UCSD-AML1 (cell line): ENCODE data around the gene LAMTOR2.
A peak's percentile ranks its signal among the peaks of the same experiment; 100 is the strongest.
"Not testable (repeated sequence)": the region's sequence is repeated elsewhere in the genome, so short reads cannot be mapped to it uniquely, and the experiment has no call there.

Experiments used
- DNase-seq: peaks from one replicate; lab custom pipeline; 2025; ENCODE audit not compliant: unreplicated experiment; lab: John Stamatoyannopoulos, UW

The LAMTOR2 gene

DNA sequence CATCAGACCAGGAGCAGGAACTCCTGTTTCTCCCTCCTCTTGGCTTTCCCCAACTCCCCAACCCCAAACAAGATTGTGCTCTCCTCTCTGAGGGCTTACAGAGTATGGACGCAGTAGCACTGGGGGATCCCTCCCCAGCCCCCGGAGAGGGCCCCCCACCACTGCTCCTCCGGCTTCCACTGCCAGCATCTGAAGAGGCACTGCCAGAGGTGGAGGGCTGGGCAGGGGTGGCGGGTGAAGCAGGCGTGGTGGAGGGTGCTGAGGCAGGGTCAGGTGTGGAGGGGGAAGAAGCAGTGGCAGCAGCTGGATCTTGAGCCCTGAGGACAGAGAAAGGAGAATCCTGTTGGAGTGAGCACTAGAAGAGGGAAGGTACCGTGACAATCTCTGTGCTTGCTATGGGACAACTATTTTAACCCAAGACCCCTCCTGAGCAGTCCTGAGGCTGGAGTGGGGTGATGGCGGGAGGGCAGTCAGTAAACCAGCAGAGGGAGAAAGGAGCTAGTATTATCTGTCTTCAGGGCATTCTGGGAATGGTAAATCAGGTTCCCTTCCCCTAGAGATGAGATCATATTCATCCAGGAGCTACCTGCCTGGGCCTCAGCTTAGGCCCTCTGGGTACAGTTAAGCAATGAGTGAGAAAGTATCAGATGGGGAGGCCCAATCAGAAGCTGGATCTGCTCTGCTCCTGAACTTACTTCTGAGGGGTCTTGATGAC, 3.4 kb upstream of the LAMTOR2 start:
- no peak for DNase-seq

DNA sequence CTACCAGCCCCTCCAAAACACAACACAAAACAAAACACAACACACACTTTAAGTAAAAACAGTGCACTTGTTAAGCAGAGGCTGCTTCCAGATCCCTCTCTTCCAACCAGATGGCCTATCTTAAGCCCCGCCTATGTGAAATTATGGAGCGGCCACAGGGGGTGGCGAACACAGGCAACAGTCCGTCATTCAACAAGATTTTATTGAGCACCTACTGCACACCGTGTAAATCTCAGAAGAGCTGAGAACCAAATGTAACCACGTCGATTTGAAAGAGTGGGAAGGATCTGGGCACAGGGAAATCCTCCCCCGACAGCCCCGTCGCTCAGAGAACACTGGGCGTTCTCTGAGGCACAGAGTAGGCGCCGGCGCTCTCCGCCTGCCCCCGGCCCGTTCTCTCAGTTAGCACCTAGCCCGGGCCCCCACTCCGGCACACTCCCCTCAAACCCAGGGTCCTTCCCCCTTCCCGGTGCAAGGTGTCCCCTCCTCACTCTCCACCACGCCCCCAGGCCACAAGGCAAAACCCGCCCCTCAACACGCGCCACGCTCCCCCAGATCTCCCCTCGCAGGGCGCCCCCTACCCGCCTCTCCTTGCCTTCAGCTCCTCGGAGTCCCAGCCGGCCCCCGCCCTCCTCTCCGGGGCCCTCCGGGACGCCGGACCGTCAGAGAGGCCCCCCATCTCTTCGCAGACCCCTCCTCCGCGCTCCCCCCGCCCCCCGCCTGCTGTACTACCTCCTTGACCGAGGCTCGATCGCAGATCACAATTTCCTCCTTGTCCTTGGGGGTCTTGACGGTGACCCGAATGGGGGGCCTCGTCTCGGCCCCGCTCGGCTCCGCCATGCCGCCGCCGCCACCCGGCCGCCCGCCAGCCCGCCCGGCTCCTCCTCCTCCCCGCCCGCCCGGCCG, 1.5 kb upstream of the LAMTOR2 start:
- DNase-seq, result peak; percentile 82

DNA sequence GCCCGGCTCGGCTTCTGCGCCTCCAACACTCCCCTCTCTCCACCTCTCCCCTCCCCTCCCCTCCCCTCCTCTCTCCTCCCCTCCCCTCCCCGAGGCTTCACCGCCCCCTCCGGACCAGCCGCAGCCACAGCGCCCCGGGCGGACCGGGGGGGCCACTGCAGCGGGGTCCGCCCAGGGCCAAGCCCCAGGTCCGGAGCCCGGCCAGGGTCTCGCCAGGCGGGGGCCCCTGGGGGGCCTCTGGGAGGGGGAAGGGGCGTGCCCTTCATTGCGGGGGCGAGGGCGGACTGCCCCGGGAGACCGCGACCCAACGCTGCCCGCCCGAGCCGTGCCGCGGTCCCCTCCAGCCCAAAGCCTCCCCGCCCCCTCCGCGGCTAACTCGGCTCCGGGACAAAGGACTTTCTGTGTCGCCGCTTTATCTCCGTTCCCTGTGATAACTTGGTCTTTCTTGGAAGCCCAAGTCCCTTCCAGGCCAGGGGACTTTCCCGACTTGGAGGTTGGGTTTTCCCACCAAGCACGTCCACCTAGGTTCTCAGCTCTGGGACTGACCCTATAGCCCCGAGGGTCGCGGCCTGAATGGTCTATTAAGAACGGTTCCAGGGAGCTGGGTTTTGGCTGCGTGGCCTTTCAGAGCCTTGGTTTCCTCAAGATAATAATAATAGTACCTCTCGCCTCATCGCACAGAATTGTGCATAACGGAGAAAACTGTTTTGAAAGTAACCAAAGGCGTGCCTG, 648 bp upstream of the LAMTOR2 start, which contains the start of gene UBQLN4:
Gene UBQLN4 (minus strand): TSS at position 31 of the 732 bp plus-strand sequence. CDS start 97 bp downstream, outside the sequence.
- peak; percentile 91 for DNase-seq

DNA sequence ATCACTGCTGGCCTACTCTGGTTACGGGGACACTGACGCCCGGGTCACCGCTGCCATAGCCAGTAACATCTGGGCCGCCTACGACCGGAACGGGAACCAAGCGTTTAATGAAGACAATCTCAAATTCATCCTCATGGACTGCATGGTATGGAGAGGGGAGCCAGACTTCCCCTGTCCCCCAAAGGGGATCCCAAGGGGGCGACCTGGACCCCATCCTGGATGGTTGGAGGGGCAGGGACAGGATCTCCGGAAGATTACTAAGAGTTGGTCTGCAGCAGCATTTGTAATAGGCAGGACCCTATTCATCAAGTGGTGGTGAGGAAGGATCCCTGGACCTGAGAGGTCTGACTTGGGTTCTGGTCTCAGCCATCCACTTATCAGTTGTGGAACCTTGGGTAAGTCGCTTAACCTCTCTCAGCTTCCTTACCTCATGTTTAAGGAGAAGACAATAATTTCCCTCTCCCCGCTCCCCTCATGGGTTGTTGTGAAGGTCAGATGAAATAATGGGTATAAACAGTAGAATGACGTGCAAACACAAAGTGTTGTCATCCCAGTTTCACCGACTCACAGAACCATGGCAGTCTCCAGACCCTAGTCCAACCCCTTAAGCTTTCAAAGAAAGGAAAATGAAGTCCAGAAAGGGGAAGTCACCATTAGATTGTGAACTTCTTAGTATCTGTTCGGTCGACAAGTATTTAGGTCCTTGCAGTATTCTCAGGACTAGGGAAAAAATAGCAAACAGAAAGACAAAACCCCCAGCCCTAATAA, 883 bp downstream of the LAMTOR2 start:
- DNase-seq, result no peak

DNA sequence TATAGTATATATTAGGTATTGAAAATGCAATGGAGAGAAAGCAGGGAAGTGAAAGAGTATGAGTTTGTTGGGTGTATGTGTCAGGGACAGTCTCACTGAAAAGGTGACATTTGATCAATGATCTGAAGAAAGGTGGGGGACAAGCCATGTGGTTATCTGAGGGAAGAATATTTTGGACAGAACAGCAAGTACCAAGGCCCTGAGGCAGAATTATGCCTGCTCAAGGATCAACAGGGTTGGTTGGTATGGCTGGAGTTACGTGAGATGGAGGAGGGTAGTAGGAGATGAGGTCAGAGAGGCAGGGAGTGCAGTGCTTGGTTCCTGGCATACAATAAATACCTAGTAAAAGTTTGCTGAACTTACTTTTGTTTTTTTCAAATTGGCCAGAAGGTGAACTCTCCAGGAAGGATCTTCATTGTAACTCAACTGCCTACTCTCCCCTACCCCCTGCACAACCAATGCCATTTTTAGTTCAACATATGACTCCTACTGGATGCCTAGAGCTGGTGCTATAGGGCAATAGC, 1.8 kb downstream of the LAMTOR2 start:
- DNase-seq, result no peak

DNA sequence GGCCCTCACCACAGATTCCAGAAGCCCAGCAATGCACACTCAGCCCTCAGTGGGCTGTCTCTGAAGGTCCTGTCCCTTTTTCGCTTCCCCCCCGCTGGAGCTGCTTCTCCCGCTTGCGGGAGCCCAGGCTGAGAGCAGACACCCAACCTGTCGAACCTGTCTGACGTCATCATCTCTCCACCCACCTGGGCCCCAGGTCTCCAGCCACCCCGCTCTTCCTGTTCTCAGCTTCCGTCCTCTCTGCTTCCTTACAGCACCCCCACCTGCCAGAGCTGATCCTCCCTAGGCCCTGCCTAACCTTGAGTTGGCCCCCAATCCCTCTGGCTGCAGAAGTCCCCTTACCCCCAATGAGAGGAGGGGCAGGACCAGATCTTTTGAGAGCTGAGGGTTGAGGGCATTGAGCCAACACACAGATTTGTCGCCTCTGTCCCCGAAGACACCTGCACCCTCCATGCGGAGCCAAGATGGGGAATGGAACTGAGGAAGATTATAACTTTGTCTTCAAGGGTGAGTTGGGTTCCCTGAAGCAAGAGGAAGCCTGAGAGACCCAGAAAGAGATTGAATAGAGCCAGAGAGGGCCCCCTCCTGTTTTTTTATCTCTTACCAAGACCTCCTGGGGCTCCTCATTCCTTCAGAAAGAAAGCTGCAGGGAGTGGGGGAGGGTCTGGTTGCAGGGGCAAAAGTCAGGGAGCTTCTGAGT, 6.5 kb downstream of the LAMTOR2 start, which contains the start of gene RAB25:
Gene RAB25 (plus strand): TSS at position 224 of the 700 bp plus-strand sequence. CDS start 241 bp downstream, at position 465.
- no peak for DNase-seq

DNA sequence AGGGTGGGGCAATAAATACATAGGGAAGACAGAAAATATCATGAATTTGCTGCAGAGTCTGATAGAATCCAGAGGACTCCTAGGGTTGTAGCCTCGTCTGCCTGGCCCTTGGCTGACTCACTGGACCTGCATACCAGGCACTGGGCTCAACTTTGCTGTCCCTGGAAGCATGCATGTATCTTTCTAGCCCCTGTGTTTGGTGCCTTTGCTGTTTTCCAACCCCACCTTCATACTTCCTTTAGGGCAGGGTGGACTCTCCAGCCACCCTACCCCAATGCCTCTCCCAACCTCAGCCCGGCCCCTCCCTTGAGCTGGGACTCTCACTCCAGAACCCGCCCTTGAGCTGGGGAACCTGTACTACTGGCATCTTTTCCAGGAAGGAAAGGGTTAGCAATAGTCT, 7.6 kb downstream of the LAMTOR2 start:
- no peak for DNase-seq

DNA sequence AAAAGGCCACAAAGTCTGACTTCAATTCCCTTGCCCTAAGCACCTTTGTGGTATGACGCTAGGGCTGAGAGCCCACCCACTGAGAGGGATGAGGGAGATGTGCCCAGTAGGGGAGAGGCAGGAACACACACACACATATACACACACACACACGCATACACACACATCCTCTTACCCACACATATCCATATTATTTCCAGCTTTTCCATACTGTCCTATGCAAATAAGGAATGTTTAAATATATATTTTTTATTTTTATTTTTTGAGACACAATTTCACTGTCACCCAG, 9.4 kb downstream of the LAMTOR2 start:
- no peak for DNase-seq

DNA sequence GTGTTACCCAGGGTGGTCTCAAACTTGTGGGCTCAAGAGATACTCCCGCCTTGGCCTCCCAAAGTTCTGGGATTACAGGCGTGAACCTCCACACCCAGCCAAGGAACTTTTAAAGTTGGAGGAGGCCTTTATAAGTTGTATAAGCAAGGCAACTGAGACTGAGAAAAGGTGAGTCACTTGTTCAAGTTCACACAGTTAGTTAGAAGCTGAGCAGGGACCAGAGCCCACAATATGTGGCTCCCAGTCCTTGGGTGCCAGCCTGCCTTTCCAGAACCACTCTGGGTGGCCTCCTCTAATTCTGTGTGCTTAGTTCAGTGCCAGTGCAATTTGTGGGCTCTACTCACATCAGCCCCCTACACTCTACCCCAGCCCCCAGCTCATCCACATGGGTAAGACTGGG, 10.0 kb downstream of the LAMTOR2 start:
- no peak for DNase-seq

DNA sequence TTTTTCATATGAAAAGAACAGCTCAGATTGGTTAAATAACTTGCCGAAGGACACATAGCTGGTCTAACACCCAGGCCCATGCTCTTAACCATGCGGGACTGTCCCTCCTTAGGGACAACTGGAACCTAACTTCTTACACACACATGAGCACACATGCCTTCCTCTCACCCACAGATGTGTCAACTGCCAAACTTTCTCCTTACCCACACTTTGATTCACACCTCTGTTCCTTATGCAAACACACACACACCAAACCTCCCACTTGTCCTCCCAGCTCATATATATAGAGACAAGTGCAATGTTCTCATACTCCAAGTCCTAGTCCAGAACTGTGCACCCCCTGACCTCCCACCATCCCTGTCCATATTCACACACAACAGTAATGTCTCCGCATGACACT, 10.6 kb downstream of the LAMTOR2 start:
- no peak for DNase-seq

DNA sequence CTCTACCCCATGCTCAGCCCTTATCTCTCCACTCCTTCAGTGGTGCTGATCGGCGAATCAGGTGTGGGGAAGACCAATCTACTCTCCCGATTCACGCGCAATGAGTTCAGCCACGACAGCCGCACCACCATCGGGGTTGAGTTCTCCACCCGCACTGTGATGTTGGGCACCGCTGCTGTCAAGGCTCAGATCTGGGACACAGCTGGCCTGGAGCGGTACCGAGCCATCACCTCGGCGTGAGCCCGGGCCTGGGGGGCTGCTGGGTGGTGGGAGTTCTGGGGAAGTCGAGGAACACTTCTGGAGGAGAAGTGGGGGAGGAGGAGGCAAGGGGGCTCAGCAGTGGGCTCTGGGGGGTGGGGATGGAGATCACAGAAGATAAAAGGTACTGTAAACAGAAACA, 11.3 kb downstream of the LAMTOR2 start:
- DNase-seq, result no peak

DNA sequence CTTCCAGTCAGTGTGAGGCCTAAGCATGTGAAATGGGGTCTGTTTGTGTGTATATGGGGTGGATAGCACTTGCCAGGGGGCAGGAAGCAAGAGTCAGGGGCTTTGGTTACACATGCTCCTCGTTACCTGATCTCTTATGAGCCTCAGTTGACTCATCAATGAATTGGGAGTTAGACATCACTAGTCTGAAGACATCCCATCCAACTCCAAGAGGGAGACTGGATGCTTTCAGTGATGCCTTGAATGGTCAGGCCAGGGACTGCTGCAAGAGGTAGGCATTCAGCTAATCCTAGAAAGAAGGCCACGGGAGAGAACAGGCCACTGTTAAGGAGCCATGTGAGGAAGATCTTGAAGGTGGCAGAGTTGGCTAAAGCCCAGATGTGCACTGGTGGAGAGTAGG, 12.7 kb downstream of the LAMTOR2 start:
- no peak for DNase-seq

DNA sequence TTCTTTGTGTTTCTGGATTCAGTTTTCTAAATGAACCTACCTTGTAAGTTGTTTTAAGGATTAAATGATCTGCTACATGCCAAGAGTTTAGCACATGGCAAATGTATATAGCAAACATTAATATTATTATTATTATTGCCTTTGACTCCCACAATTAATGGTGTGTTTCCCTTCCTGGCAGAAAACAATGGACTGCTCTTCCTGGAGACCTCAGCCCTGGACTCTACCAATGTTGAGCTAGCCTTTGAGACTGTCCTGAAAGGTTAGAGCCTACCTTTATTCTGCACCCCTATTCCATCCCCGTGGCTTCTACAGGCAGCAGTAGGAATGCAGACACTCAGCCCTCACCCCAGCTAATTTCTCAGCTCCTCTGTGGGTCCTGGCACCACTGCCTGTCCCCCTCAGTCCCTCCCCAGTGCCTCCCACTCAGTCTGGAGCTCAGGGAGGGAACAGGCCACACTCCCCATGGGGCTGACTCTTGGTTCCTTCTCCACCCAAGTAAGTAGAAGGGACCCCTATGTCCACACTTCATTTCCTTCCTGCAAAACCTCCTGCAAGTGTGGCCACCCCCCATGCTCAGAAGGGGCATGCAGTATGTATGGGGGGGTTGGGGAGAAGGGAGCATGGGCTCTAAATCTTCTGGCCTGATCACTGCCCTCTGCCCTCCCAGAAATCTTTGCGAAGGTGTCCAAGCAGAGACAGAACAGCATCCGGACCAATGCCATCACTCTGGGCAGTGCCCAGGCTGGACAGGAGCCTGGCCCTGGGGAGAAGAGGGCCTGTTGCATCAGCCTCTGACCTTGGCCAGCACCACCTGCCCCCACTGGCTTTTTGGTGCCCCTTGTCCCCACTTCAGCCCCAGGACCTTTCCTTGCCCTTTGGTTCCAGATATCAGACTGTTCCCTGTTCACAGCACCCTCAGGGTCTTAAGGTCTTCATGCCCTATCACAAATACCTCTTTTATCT, 15.2 kb downstream of the LAMTOR2 start:
- DNase-seq, result no peak

DNA sequence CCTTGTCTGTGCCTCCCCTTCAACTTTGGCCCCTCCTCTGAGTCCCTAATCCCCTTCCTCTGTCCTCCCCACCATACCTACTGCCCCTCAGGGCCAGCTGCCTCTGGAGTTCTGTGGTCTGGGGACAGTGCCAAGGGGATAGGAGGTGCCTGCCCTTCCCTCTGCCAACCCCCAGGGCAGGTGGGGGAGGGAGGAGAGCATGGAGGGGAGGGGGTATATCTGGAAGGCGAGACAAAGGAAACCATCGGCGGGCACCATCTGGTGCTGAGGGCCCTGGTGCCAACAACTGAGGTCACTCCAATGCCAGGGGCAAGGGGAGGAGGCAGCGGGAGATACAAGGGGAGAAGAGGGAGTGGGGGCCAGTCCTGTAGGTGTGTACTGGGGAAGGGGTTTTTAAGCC, 16.0 kb downstream of the LAMTOR2 start:
- no peak for DNase-seq

DNA sequence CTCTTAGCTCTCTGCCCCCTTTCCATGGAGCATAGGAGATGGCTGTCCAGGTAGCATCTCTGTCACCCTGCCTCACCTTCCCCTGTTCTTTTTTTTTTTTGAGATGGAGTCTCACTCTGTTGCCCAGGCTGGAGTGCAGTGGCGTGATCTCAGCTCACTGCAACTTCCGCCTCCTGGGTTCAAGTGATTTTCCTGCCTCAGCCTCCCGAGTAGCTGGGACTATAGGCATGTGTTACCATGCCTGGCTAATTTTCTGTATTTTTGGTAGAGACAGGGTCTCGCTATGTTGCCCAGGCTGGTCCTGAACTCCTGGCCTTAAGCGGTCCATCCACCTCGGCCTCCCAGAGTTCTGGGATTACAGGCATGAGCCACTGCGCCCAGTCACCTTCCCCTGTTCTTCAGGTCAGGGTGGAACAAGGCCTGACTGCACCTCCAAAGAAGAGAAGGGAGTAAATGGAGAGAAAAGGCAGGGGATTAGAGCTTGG, 16.8 kb downstream of the LAMTOR2 start:
- not testable (repeated sequence) for DNase-seq

DNA sequence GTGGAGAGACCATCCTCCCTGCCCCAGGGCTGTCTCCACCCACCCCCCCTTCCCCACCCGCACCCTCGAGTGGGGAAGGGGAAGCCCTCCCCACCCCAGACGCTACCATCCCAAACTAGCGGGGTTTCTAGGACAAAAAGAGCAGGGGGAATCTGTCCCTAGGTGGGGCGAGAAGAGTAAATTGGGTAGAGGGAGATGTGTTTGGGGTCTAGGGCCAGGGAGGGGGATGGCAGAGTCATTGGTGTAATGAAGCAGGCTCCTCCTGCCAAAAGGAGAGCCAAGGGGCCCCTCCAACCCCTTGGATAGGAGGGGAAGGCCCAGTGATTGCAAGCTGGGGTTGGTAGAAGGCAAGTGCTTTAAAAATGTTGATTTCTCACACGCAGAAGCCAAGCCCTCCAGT, 17.7 kb downstream of the LAMTOR2 start:
- DNase-seq, result no peak

DNA sequence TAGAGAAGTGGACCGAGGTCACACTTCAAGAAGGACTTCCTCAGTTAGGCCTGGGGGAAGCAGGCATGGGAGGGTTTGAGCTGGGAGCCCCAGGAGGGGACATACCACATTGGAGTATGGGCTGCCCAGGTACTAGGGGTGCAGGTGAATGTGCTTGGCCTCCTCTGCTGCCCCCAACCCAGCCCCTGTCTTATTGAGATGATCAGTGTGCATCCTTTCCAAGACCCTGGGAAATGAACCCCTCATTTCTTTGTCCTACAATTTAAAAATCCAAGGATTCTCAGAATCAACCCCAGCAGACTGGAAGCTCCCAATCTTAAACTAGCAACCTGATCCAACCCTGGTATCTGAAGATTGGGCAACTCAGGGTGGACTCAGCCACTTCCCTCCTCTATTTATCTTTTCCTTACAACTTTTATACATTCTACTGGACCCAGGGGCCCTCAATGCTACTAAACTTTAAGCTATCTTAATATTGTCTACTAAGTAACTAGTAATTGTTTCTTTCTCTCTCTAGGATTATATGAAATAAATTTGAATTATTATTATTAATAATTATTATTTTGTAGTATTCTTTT, 18.6 kb downstream of the LAMTOR2 start:
- no peak for DNase-seq

DNA sequence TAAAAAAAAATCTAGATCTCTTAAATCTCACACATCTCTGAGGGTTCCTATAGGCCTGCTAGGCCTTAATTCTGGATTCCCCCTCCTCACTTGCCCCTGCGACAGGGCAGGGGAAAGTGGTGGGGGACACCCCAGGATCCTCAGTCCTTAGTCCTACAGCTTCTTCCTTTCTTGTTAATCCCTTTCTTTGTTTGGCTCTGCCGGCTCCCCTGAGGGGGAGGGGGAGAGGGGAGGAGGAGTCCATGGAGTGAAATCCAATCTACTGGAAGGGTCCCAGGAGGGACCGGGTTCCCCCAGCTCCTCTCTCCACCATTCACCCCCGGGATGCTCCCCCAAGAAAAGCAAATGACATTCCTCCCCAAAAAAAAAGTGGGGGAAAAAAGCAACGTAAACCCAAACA, 19.2 kb downstream of the LAMTOR2 start:
- no peak for DNase-seq
